ENCODE results near the gene UBALD2.
"Not testable (repeated sequence)": the region's sequence is repeated elsewhere in the genome, so short reads cannot be mapped to it uniquely, and the experiment has no call there.

DNA sequence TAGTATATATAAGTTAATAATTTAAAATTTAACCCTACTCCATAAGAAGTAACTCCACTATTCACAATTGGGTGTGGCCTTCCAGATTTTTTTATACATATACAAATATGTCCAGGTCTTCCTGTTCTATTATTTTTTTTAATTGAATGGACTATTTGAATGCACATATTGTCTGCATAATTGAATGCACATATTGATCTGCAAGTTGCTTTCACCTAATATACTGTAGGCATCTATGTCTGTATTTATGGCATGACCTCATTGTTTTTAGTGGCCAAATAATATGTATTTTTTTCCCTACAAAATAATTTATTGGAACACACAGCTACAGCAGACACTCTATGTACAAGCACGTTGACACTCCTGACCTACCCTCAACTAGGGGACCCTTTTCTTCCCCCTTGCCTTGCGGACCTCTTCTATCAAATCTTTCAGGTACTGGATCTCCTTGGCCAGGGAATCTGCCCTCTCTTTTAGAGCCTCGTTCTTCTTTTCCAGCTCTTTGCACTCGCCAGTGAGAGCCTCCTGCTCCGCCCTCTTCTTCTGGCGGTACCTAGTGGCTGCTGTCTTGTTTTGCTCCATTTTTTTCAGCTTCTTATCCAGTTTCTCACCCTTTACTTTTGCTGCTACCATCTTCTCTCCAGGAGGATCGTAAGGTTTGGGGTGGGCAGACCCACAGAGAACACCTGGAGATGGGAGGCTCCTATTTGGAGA lies 39.6 kb upstream of the UBALD2 start:
- TF ChIP-seq CTCF (IDR thresholded peaks at IDR 0.05; ENCODE audit: poor library complexity, severe bottlenecking); EP300 (conservative IDR thresholded peaks at IDR 0.05; ENCODE audit: poor library complexity, severe bottlenecking); RAD21 (conservative IDR thresholded peaks at IDR 0.05); SMC3 (conservative IDR thresholded peaks at IDR 0.05; ENCODE audit: poor library complexity); MXI1 (conservative IDR thresholded peaks at IDR 0.05; ENCODE audit: poor library complexity, severe bottlenecking); POLR2AphosphoS5 (IDR thresholded peaks at IDR 0.05): not testable (repeated sequence)
